ENCODE measurements around the gene DCP2. TPM values are rescaled to one million over a fixed set of nuclear protein-coding genes. Genes with fewer than 3 reads are reported as not detected.
A peak's percentile ranks its signal among the peaks of the same experiment; 100 is the strongest.
"Not testable (repeated sequence)": the region's sequence is repeated elsewhere in the genome, so short reads cannot be mapped to it uniquely, and the experiment has no call there.

The DCP2 gene
- polyA plus RNA-seq, 3 donors, result 34.4 to 41.2 (median 37.2) TPM

- DNase-seq (ENCODE audit: extremely low read depth in 1 of 11, low read depth in 9 of 11, low spot score in 4 of 11), result no peak
These were observed 18.2 kb upstream of the DCP2 start for GRCh38 chr5:112958093-112959088.

- DNase-seq (ENCODE audit: extremely low read depth in 1 of 11, low read depth in 9 of 11, low spot score in 4 of 11), result not testable (repeated sequence)
These were observed 16.7 kb upstream of the DCP2 start for GRCh38 chr5:112959872-112960271.

GRCh38 chr5:112960315-112960714, 16.3 kb upstream of the DCP2 start:
- DNase-seq (ENCODE audit: extremely low read depth in 1 of 11, low read depth in 9 of 11, low spot score in 4 of 11), result no peak

- no peak for DNase-seq (ENCODE audit: extremely low read depth in 1 of 11, low read depth in 9 of 11, low spot score in 4 of 11)
These were observed 15.6 kb upstream of the DCP2 start for GRCh38 chr5:112960863-112961504.

GRCh38 chr5:112963374-112963733, 13.2 kb upstream of the DCP2 start:
- DNase-seq (ENCODE audit: extremely low read depth in 1 of 11, low read depth in 9 of 11, low spot score in 4 of 11), result not testable (repeated sequence)

GRCh38 chr5:112965733-112966306, 10.8 kb upstream of the DCP2 start:
- no peak for DNase-seq (ENCODE audit: extremely low read depth in 1 of 11, low read depth in 9 of 11, low spot score in 4 of 11)

GRCh38 chr5:112967520-112968083, 9.0 kb upstream of the DCP2 start:
- no peak for DNase-seq (ENCODE audit: extremely low read depth in 1 of 11, low read depth in 9 of 11, low spot score in 4 of 11)

GRCh38 chr5:112968411-112969106, 8.0 kb upstream of the DCP2 start:
- DNase-seq (ENCODE audit: extremely low read depth in 1 of 11, low read depth in 9 of 11, low spot score in 4 of 11), result no peak

- DNase-seq (ENCODE audit: extremely low read depth in 1 of 11, low read depth in 9 of 11, low spot score in 4 of 11), result no peak
These were observed 5.3 kb upstream of the DCP2 start for GRCh38 chr5:112971276-112971675.

GRCh38 chr5:112973036-112973435, 3.6 kb upstream of the DCP2 start:
- DNase-seq (ENCODE audit: extremely low read depth in 1 of 11, low read depth in 9 of 11, low spot score in 4 of 11), result no peak

GRCh38 chr5:112973904-112974303, 2.7 kb upstream of the DCP2 start:
- no peak for DNase-seq (ENCODE audit: extremely low read depth in 1 of 11, low read depth in 9 of 11, low spot score in 4 of 11)

GRCh38 chr5:112974901-112975300, 1.7 kb upstream of the DCP2 start:
- DNase-seq (ENCODE audit: extremely low read depth in 1 of 11, low read depth in 9 of 11, low spot score in 4 of 11), result no peak

GRCh38 chr5:112975721-112976431, 722 bp upstream of the DCP2 start:
- DNase-seq (ENCODE audit: extremely low read depth in 1 of 11, low read depth in 9 of 11, low spot score in 4 of 11), result no peak

- DNase-seq (ENCODE audit: extremely low read depth in 1 of 11, low read depth in 9 of 11, low spot score in 4 of 11), result peak in 1 of 11 donors; percentile 25
These were observed 853 bp downstream of the DCP2 start for GRCh38 chr5:112977440-112977861.

- no peak for DNase-seq (ENCODE audit: extremely low read depth in 1 of 11, low read depth in 9 of 11, low spot score in 4 of 11)
These were observed 2.2 kb downstream of the DCP2 start for GRCh38 chr5:112978836-112979235.

- no peak for DNase-seq (ENCODE audit: extremely low read depth in 1 of 11, low read depth in 9 of 11, low spot score in 4 of 11)
These were observed 3.1 kb downstream of the DCP2 start for GRCh38 chr5:112979723-112980122.

- no peak for DNase-seq (ENCODE audit: extremely low read depth in 1 of 11, low read depth in 9 of 11, low spot score in 4 of 11)
These were observed 6.8 kb downstream of the DCP2 start for GRCh38 chr5:112983363-112983762.

GRCh38 chr5:112986224-112986623, 9.6 kb downstream of the DCP2 start:
- DNase-seq (ENCODE audit: extremely low read depth in 1 of 11, low read depth in 9 of 11, low spot score in 4 of 11), result no peak
